ENCODE data around the gene KREMEN2. TPM values are rescaled to one million over a fixed set of nuclear protein-coding genes. Genes with fewer than 3 reads are reported as not detected.

The KREMEN2 gene
- total RNA-seq, 1 donor from 2014 or later = 0.31 TPM

DNA sequence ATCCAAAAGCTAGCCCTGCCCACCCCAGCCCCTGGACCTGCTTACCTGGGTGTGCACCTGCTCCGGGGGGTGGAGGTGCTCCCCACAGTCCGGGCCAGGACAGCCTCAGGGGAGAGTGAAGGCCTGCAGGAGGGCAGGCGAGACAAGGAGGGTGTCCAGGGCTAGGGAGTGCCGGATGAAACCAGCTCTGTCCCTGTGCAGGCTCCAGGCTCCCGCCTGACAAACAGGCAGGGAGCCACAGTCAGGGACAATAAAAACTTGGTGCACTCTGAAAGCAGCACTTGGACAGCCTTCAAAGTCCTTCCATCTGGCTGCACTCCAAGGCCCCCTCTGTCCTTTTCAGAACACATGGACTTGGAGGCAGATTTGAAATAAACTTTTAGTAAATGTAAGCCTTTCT, 9.0 kb downstream of the KREMEN2 start:
- Mint-ChIP-seq H3K27ac (no peak overlapping the region), H3K27me3 (peaks cover 12% of the 10 kb centered on the region), H3K9me3 (ENCODE audit: low read depth) (no peaks in the 10 kb centered on the region), H3K36me3 (ENCODE audit: insufficient read depth) (no peaks in the 10 kb centered on the region), H3K4me1 (ENCODE audit: low read depth) (no peaks in the 10 kb centered on the region), H3K4me3 (ENCODE audit: low read depth) (no peak overlapping the region)
- DNase-seq (ENCODE audit: low spot score, unreplicated experiment) = no peak
- TF ChIP-seq, protein P1, sequence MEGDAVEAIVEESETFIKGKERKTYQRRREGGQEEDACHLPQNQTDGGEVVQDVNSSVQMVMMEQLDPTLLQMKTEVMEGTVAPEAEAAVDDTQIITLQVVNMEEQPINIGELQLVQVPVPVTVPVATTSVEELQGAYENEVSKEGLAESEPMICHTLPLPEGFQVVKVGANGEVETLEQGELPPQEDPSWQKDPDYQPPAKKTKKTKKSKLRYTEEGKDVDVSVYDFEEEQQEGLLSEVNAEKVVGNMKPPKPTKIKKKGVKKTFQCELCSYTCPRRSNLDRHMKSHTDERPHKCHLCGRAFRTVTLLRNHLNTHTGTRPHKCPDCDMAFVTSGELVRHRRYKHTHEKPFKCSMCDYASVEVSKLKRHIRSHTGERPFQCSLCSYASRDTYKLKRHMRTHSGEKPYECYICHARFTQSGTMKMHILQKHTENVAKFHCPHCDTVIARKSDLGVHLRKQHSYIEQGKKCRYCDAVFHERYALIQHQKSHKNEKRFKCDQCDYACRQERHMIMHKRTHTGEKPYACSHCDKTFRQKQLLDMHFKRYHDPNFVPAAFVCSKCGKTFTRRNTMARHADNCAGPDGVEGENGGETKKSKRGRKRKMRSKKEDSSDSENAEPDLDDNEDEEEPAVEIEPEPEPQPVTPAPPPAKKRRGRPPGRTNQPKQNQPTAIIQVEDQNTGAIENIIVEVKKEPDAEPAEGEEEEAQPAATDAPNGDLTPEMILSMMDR (IDR thresholded peaks at IDR 0.05; ENCODE audit: unreplicated experiment) = no peak

DNA sequence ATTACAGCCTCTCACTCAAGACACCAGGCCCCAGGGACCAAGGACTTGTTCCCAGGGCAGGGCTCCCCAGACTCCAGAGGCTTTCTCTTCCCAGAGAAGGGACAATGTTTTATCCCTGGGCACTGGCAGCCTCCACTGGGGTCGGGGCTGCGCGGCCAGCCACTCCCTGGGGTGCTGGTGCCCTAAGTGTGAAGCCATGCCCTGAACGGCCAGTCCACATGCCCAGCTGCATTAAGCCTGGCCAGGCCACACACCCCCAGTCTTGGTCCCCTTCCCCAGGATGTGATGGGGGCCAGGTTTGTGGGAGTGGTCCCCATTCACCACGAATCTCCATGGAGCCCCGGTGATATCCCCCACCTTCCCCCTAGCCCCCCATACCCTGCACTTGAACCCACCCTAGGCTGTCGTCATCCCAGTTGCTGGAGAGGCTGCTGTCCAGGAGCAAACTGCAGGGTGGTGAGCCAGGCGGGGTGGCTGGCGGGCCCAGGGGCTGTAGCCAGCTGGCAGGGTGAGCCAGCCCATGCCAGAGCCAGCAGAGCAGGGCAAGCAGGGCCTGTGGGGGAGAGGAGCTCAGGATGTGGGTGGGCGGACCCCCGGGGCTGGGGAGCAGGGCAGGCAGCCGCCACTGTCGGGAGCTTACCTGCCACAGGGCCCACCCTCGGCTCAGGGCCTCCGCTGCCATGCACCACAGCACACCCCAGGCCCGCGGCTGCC, 9.7 kb downstream of the KREMEN2 start:
- Mint-ChIP-seq H3K4me3 (ENCODE audit: low read depth) (no peak overlapping the region), H3K9me3 (ENCODE audit: low read depth) (no peaks in the 10 kb centered on the region), H3K27ac (no peak overlapping the region), H3K4me1 (ENCODE audit: low read depth) (no peaks in the 10 kb centered on the region), H3K27me3 (peaks cover 7% of the 10 kb centered on the region), H3K36me3 (ENCODE audit: insufficient read depth) (no peaks in the 10 kb centered on the region)
- DNase-seq (ENCODE audit: low spot score, unreplicated experiment) = no peak
- TF ChIP-seq, protein P1 (IDR thresholded peaks at IDR 0.05; ENCODE audit: unreplicated experiment) = no peak

DNA sequence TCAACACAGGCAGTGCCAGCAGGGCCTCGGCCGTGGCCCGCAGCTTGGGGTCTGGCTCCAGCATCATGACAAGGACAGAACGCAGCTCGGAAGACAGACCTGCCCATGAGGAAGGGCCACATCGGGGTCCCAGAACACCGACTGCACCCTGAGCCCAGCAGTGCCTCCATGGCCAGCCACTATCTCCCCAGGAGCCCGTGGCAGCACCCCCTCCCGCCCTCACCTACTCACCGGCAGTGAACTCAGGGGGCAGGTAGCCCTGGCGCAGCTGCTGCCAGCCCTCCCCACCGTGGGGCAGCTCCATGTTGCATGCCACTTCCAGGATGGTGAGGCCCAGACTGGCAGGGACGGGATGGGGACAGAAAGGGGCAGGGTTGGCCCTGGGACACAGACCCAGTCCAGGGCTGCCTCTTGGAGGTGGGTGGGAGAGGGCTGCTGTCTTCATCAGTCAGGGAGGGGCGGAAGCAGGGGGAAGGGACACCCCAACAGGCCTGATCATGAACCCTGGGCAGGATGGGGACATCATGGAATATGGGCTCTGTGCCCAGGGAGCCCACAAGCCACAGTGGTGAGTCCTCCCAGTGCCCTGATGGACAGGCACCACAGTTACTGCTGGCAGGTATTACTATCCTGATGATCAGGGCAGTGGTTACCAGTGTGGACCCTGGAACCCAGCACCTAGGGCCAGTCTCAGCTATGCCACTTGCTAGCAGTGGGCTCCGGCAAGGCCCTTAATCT, 10.4 kb downstream of the KREMEN2 start:
- Mint-ChIP-seq H3K27me3 (peaks cover 7% of the 10 kb centered on the region), H3K27ac (no peak overlapping the region), H3K36me3 (ENCODE audit: insufficient read depth) (no peaks in the 10 kb centered on the region), H3K9me3 (ENCODE audit: low read depth) (no peaks in the 10 kb centered on the region), H3K4me1 (ENCODE audit: low read depth) (no peaks in the 10 kb centered on the region), H3K4me3 (ENCODE audit: low read depth) (no peak overlapping the region)
- TF ChIP-seq, protein P1 (IDR thresholded peaks at IDR 0.05; ENCODE audit: unreplicated experiment) = no peak
- DNase-seq (ENCODE audit: low spot score, unreplicated experiment) = no peak

DNA sequence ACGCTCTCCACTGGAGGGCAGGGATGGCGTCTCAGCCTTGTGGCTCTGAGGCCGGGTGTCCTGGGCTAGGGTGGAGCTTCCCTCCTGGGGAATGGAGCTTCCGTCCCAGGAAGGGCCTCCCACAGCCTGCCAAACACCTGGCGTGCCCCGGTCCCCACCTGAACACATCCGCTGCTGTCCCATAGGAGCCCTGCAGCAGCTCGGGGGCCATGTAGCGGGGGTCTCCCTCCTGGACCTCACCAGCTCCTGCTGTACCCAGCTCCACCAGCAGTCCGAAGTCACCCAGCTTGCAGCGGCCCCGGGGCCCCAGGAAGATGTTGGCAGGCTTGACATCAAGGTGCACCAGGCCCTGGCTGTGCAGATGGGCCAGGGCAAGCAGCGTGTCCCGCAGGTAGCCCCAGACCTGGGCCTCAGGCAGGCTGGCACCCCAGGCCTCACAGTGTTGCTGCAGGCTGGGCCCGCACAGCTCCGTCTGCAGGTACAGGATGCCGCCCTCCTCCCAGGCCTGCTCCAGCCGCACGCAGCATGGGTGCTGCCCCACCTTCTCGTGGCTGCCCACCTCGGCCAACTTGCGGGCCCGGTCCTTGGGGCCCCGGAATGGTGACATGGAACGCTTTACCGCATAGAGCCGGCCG, 11.2 kb downstream of the KREMEN2 start:
- H3K36me3 Mint-ChIP-seq (ENCODE audit: insufficient read depth) = no peaks in the 10 kb centered on the region
- no peaks in the 10 kb centered on the region for H3K4me1 Mint-ChIP-seq (ENCODE audit: low read depth)
- no peaks in the 10 kb centered on the region for H3K9me3 Mint-ChIP-seq (ENCODE audit: low read depth)
- H3K27me3 Mint-ChIP-seq = peaks cover 7% of the 10 kb centered on the region
- no peak overlapping the region for H3K4me3 Mint-ChIP-seq (ENCODE audit: low read depth)
- H3K27ac Mint-ChIP-seq = no peak overlapping the region
- TF ChIP-seq, protein P1 (IDR thresholded peaks at IDR 0.05; ENCODE audit: unreplicated experiment) = no peak
- no peak for DNase-seq (ENCODE audit: low spot score, unreplicated experiment)

DNA sequence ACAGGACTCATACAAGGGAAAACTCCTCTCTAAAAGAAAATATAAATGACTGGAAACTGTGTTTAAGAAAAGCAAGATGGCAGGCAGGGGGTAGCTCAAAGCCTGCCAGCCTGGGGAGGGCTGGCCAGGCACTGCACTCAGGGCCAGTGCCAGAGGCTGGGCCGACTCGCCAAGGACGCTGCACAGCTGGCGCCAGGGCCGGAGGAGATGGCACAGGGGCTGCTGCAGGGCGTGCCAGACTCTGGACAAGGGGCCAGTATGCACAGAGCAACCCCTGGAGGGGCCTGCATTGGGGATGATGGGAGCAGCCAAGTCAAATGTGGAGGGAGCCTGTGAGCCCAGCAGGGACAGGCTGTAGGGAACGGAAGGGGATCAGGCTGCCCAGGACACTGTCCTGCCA, 12.1 kb downstream of the KREMEN2 start:
- Mint-ChIP-seq H3K36me3 (ENCODE audit: insufficient read depth) (no peaks in the 10 kb centered on the region), H3K9me3 (ENCODE audit: low read depth) (no peaks in the 10 kb centered on the region), H3K27me3 (peaks cover 2% of the 10 kb centered on the region), H3K27ac (no peak overlapping the region), H3K4me1 (ENCODE audit: low read depth) (peaks cover 3% of the 10 kb centered on the region), H3K4me3 (ENCODE audit: low read depth) (no peak overlapping the region)
- DNase-seq (ENCODE audit: low spot score, unreplicated experiment) = no peak
- TF ChIP-seq, protein P1 (IDR thresholded peaks at IDR 0.05; ENCODE audit: unreplicated experiment) = no peak

Data from progenitor cell of endocrine pancreas (in vitro differentiated cells).